NT2/D1 (cell line): ENCODE data around the gene TMPRSS13.

Experiments used
- DNase-seq: peaks from one replicate; pipeline ENCODE4 v3.0.0-alpha.2; 2011; ENCODE audit warnings: low read depth, low spot score
- H3K27me3 ChIP-seq: 2 replicates; pipeline ENCODE4 v1.6.0; 2011; ENCODE audit warnings: mild to moderate bottlenecking; ENCODE audit not compliant: insufficient read length, insufficient read depth
- H3K36me3 ChIP-seq: 2 replicates; pipeline ENCODE4 v1.6.1; 2011; ENCODE audit warnings: mild to moderate bottlenecking, low read length, mixed read lengths; ENCODE audit not compliant: insufficient read depth, insufficient read length
- H3K4me1 ChIP-seq: 2 replicates; pipeline ENCODE4 v1.5.1; 2011; ENCODE audit not compliant: insufficient read depth, insufficient read length
- H3K4me3 ChIP-seq: 2 replicates; pipeline ENCODE4 v1.5.1; 2011; ENCODE audit warnings: low read depth; ENCODE audit not compliant: insufficient read length
- H3K9ac ChIP-seq: 2 replicates; pipeline ENCODE4 v1.6.0; 2011; ENCODE audit warnings: low read depth; ENCODE audit not compliant: insufficient read length
- H3K9me3 ChIP-seq: 2 replicates; pipeline ENCODE4 v1.5.1; 2011; ENCODE audit warnings: mild to moderate bottlenecking, low read length; ENCODE audit not compliant: insufficient read depth
- SUZ12 ChIP-seq: IDR thresholded peaks from 2 replicates; pipeline ENCODE4 v1.6.1; 2011; ENCODE audit not compliant: insufficient read length, insufficient read depth; ENCODE audit errors: extremely low read depth
- YY1 ChIP-seq: IDR thresholded peaks from 2 replicates; pipeline ENCODE4 v1.6.1; 2011; ENCODE audit not compliant: insufficient read length, insufficient read depth
- ZNF274 ChIP-seq: IDR thresholded peaks from 2 replicates; pipeline ENCODE4 v1.6.1; 2011; ENCODE audit warnings: mild to moderate bottlenecking, low read depth, low read length

Gene TMPRSS13

DNA sequence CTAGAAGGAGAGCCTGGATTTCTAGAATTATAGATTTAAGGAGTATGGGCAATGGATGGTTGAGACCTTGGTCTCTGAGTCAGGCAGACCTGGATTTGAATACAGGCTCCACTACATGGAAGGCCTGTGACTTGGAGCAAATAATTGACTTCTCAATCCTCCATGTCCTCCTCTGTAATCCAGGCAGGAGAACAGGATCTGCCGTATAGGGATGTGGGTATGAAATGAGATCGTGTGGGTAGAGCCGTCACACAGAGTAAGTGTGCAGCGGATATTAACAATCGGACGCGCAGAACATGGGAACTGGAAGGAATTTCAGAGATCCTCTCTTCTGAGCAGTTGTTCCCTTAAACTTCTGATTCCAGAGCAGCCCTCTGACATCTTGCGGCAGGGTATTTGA is 11.5 kb upstream of the TMPRSS13 start:
- Histone ChIP-seq H3K9me3 (peaks cover 6% of the 10 kb centered on the region; the same call in 1 of the 2 replicates), H3K36me3 (no peaks in the 10 kb centered on the region), H3K27me3 (no peaks in the 10 kb centered on the region), H3K4me3 (no peak overlapping the region), H3K4me1 (no peaks in the 10 kb centered on the region), H3K9ac (no peak overlapping the region)
- DNase-seq, result no peak
- TF ChIP-seq SUZ12 (no peak), YY1 (no peak)

- H3K4me1 ChIP-seq, result peaks cover 4% of the 10 kb centered on the region
- H3K9ac ChIP-seq, result no peak overlapping the region
- DNase-seq, result no peak
- H3K4me3 ChIP-seq, result no peak overlapping the region
- no peaks in the 10 kb centered on the region for H3K27me3 ChIP-seq
- TF ChIP-seq YY1 (no peak), ZNF274 (no peak), SUZ12 (no peak)
- H3K9me3 ChIP-seq, result no peaks in the 10 kb centered on the region
- H3K36me3 ChIP-seq, result no peaks in the 10 kb centered on the region
Measured at GRCh38 chr11:117936973-117937372, 7.8 kb upstream of the TMPRSS13 start.

- no peaks in the 10 kb centered on the region for H3K9me3 ChIP-seq
- H3K27me3 ChIP-seq, result no peaks in the 10 kb centered on the region
- H3K4me1 ChIP-seq, result peaks cover 4% of the 10 kb centered on the region
- TF ChIP-seq SUZ12 (no peak), YY1 (no peak)
- H3K4me3 ChIP-seq, result no peak overlapping the region
- no peaks in the 10 kb centered on the region for H3K36me3 ChIP-seq
- no peak for DNase-seq
- no peak overlapping the region for H3K9ac ChIP-seq
Measured at GRCh38 chr11:117934526-117935307, 5.5 kb upstream of the TMPRSS13 start.

DNA sequence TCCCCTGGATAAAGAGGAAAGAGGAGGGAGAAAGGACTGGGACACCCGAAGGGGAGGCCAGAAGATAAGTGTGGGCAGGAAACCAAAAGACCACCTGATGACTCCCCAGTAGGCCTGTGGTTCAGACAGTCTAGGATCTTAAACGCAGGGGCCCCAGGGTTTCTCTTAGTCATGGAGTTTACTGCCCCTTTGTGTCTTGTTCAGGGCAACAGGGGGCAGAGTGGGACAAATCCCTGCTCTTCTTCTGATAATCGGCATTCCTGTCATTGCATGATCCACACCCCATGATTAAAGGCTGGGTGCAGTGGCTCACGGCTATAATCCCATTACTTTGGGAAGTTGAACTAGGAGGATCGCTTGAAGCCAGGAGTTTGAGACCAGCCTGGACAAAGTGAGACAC is 4.7 kb upstream of the TMPRSS13 start:
- Histone ChIP-seq H3K4me3 (no peak overlapping the region), H3K36me3 (no peaks in the 10 kb centered on the region)

GRCh38 chr11:117933475-117933874 is 4.3 kb upstream of the TMPRSS13 start:
- TF ChIP-seq ZNF274, result no peak
- no peak for TF ChIP-seq YY1
- TF ChIP-seq SUZ12, result no peak
- H3K4me3 ChIP-seq, result no peak overlapping the region
- H3K36me3 ChIP-seq, result no peaks in the 10 kb centered on the region
- DNase-seq, result no peak
- H3K9ac ChIP-seq, result no peak overlapping the region
- no peaks in the 10 kb centered on the region for H3K27me3 ChIP-seq
- H3K9me3 ChIP-seq, result no peaks in the 10 kb centered on the region
- peaks cover 4% of the 10 kb centered on the region for H3K4me1 ChIP-seq

More for the DNA sequence above, 4.7 kb upstream of the TMPRSS13 start:
- no peaks in the 10 kb centered on the region for H3K27me3 ChIP-seq
- H3K9me3 ChIP-seq, result no peaks in the 10 kb centered on the region
- DNase-seq, result no peak
- no peak overlapping the region for H3K9ac ChIP-seq
- H3K4me1 ChIP-seq, result peaks cover 4% of the 10 kb centered on the region
- TF ChIP-seq YY1, result no peak
- no peak for TF ChIP-seq SUZ12
- no peak for TF ChIP-seq ZNF274

DNA sequence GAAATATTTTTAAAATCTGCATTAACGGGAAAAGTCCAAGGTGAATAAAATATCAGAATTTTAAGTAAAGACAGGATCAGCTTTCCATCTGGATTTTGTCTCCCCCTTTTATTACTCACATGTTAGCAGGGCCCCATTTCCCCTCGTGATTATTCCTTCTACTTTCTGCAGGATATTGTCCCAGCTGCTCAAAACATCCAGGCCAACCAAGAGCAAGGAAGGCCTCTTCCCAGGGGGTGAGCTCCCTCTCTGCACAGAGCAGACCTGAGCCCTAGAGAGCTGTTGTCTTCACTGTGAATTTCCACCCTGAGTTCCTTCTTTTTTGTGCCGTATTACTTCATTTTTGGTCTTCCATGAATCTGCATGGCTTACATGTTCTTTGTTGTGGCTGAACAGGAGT is 3.7 kb upstream of the TMPRSS13 start:
- H3K4me1 ChIP-seq, result peaks cover 4% of the 10 kb centered on the region
- TF ChIP-seq SUZ12, result no peak
- TF ChIP-seq YY1, result no peak
- TF ChIP-seq ZNF274, result no peak
- no peaks in the 10 kb centered on the region for H3K9me3 ChIP-seq
- no peaks in the 10 kb centered on the region for H3K27me3 ChIP-seq
- no peak overlapping the region for H3K9ac ChIP-seq
- DNase-seq, result no peak
- H3K4me3 ChIP-seq, result no peak overlapping the region
- H3K36me3 ChIP-seq, result no peaks in the 10 kb centered on the region

DNA sequence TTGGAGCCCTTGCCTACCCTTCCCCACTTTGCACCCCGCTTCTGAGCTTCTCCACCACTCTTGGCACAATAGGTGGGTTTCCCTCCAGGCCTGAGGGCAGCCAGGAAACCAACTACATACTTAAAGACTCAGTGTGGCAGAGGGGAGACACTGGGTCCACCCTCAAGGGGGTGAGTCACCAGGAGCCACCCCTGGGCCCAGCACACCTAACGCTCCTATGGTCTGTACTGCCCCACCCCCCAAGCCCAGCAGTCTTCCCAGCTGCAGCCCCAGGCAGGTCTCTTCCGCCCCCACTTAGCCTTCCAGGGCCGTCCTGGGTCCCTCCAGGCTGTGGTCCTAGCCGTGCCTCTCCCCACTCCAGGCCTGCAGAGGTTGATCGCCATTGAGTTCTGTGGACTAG is 3.2 kb upstream of the TMPRSS13 start:
- H3K4me1 ChIP-seq, result peaks cover 4% of the 10 kb centered on the region
- DNase-seq, result no peak

More for the DNA sequence above, 3.2 kb upstream of the TMPRSS13 start:
- Histone ChIP-seq H3K9me3 (no peaks in the 10 kb centered on the region), H3K27me3 (no peaks in the 10 kb centered on the region), H3K36me3 (no peaks in the 10 kb centered on the region), H3K9ac (no peak overlapping the region), H3K4me3 (no peak overlapping the region)
- TF ChIP-seq YY1 (no peak), SUZ12 (no peak), ZNF274 (no peak)
